Endodermal cell (in vitro differentiated cells): ENCODE measurements around the gene RGS6. TPM values are rescaled to one million over a fixed set of nuclear protein-coding genes. Genes with fewer than 3 reads are reported as not detected.

Experiments
- DNase-seq: peaks from one replicate; pipeline ENCODE4 v3.0.0-alpha.2; 2017
- H3K27ac ChIP-seq: 2 replicates; pipeline ENCODE4 v1.5.1; 2013; ENCODE audit warnings: mild to moderate bottlenecking, low read depth, low read length, moderate library complexity
- H3K27me3 ChIP-seq: 2 replicates; pipeline ENCODE4 v1.6.1; 2013; ENCODE audit warnings: mild to moderate bottlenecking, low read length, moderate library complexity; ENCODE audit not compliant: insufficient read depth, control insufficient read depth, poor library complexity, severe bottlenecking
- H3K36me3 ChIP-seq: 2 replicates; pipeline ENCODE4 v1.7.0; 2013; ENCODE audit warnings: mild to moderate bottlenecking, low read length, moderate library complexity; ENCODE audit not compliant: control insufficient read depth, insufficient read depth
- H3K4me1 ChIP-seq: one replicate; pipeline ENCODE4 v1.7.0; 2013; ENCODE audit warnings: low read length; ENCODE audit not compliant: control insufficient read depth, insufficient read depth
- H3K4me3 ChIP-seq: 2 replicates; pipeline ENCODE4 v1.5.1; 2013; ENCODE audit warnings: mild to moderate bottlenecking, low read length, moderate library complexity
- H3K9ac ChIP-seq: 2 replicates; pipeline ENCODE4 v1.6.1; 2013; ENCODE audit warnings: mild to moderate bottlenecking, low read length, moderate library complexity; ENCODE audit not compliant: poor library complexity, severe bottlenecking; ENCODE audit errors: extremely low read depth
- H3K9me3 ChIP-seq: 2 replicates; pipeline ENCODE4 v1.6.1; 2013; ENCODE audit warnings: mild to moderate bottlenecking, low read length, moderate library complexity; ENCODE audit not compliant: control insufficient read depth
- H3K27ac Mint-ChIP-seq: 2 replicates; pipeline ENCODE4 v1.8.0; 2020; ENCODE audit warnings: mixed read lengths
- H3K27me3 Mint-ChIP-seq: 2 replicates; pipeline ENCODE4 v1.8.0; 2021; ENCODE audit warnings: mild to moderate bottlenecking, mixed read lengths; ENCODE audit not compliant: insufficient read depth
- H3K36me3 Mint-ChIP-seq: 2 replicates; pipeline ENCODE4 v1.8.0; 2020; ENCODE audit warnings: low read depth, mixed read lengths
- H3K4me1 Mint-ChIP-seq: 2 replicates; pipeline ENCODE4 v1.8.0; 2020; ENCODE audit warnings: mixed read lengths
- H3K4me3 Mint-ChIP-seq: 2 replicates; pipeline ENCODE4 v1.8.0; 2020; ENCODE audit warnings: mild to moderate bottlenecking, moderate library complexity, mixed read lengths
- H3K9me3 Mint-ChIP-seq: 2 replicates; pipeline ENCODE4 v1.8.0; 2020; ENCODE audit warnings: mild to moderate bottlenecking, mixed read lengths
- CTCF ChIP-seq: fragments of 200-600 bp; sonication (generic); conservative IDR thresholded peaks from 2 replicates; pipeline ENCODE4 v1.5.0; 2021; ENCODE audit warnings: antibody characterized with exemption, mild to moderate bottlenecking
- WGBS, 2 experiments: methylation state at CpG; one replicate each; pipeline versions ENCODE4 v1.1.5 to v1.1.7; 2013; ENCODE audit warnings: missing lambda C conversion rate in 2 of 2, mixed read lengths in 1 of 2; ENCODE audit not compliant: insufficient coverage in 1 of 2, insufficient read length in 1 of 2; 5-methylcytosine and 5-hydroxymethylcytosine counted together
- total RNA-seq, 2 donors: library from RNA; stranded (reverse); fragmentation: NEBNext Ultra II Directional in 1 of 2; extraction: Animal tissue kit (Norgen Biotek cat#: 25700) in 1 of 2; gene quantifications; 2 replicates in 1 of 2; 3 replicates in 1 of 2; pipeline ENCODE4 v1.2.1, GENCODE V29; 2021

RGS6 gene
- total RNA-seq, 2 donors from 2014 or later: 10.1 to 16.3 TPM

GRCh38 chr14:72565917-72566316, 633.7 kb downstream of the RGS6 start:
- no peaks in the 10 kb centered on the region for H3K27me3 ChIP-seq
- Mint-ChIP-seq H3K4me1 (no peaks in the 10 kb centered on the region), H3K27me3 (no peaks in the 10 kb centered on the region), H3K4me3 (no peak overlapping the region), H3K36me3 (no peaks in the 10 kb centered on the region), H3K27ac (no peak overlapping the region), H3K9me3 (no peaks in the 10 kb centered on the region)
- DNase-seq: no peak
- no peak overlapping the region for H3K4me3 ChIP-seq
- H3K36me3 ChIP-seq: no peaks in the 10 kb centered on the region
- H3K9me3 ChIP-seq: no peaks in the 10 kb centered on the region
- 93 to 100% methylated on average over 2 to 6 of the region's 6 CpGs for WGBS, 2 experiments
- no peak overlapping the region for H3K27ac ChIP-seq
- H3K9ac ChIP-seq: no peak overlapping the region
- TF ChIP-seq CTCF: no peak
- no peaks in the 10 kb centered on the region for H3K4me1 ChIP-seq

GRCh38 chr14:72567226-72567625, 635.0 kb downstream of the RGS6 start:
- WGBS, 2 experiments: 92 to 97% methylated on average over 6 of the region's 6 CpGs
- no peaks in the 10 kb centered on the region for H3K27me3 ChIP-seq
- H3K9ac ChIP-seq: no peak overlapping the region
- no peaks in the 10 kb centered on the region for H3K36me3 ChIP-seq
- H3K27ac ChIP-seq: no peak overlapping the region
- H3K4me1 ChIP-seq: no peaks in the 10 kb centered on the region
- Mint-ChIP-seq H3K27ac (no peak overlapping the region), H3K4me1 (no peaks in the 10 kb centered on the region), H3K36me3 (no peaks in the 10 kb centered on the region), H3K27me3 (no peaks in the 10 kb centered on the region), H3K9me3 (no peaks in the 10 kb centered on the region), H3K4me3 (no peak overlapping the region)
- DNase-seq: no peak
- no peak for TF ChIP-seq CTCF
- H3K9me3 ChIP-seq: no peaks in the 10 kb centered on the region
- H3K4me3 ChIP-seq: no peak overlapping the region

- Mint-ChIP-seq H3K4me3 (no peak overlapping the region), H3K36me3 (no peaks in the 10 kb centered on the region), H3K27me3 (peaks cover 1% of the 10 kb centered on the region), H3K9me3 (no peaks in the 10 kb centered on the region), H3K27ac (no peak overlapping the region), H3K4me1 (no peaks in the 10 kb centered on the region)
- Histone ChIP-seq H3K9ac (no peak overlapping the region), H3K9me3 (no peaks in the 10 kb centered on the region), H3K27ac (no peak overlapping the region), H3K4me3 (no peak overlapping the region), H3K27me3 (no peaks in the 10 kb centered on the region), H3K4me1 (no peaks in the 10 kb centered on the region), H3K36me3 (no peaks in the 10 kb centered on the region)
- no peak for TF ChIP-seq CTCF
- DNase-seq: no peak
- WGBS, 2 experiments: 93 to 97% methylated on average over 7 to 19 of the region's 19 CpGs
These were observed 636.2 kb downstream of the RGS6 start for GRCh38 chr14:72568296-72568992.
